IMR-90 (cell line): ENCODE data around the gene HDAC7. TPM values are rescaled to one million over a fixed set of nuclear protein-coding genes. Genes with fewer than 3 reads are reported as not detected.

Experiments
- ATAC-seq: fragments of 200-7000 bp; cut with Tn5 transposase; 2 replicates; pipeline ENCODE4 v1.9.1; 2020; ENCODE audit warnings: low read depth, mild to moderate bottlenecking, moderate library complexity
- BruUV-seq: library from RNA; stranded (reverse); fragments of 400-500 nt; replicated peaks from 2 replicates; lab custom pipeline; 2021; lab: Mats Ljungman, UMichigan
- CTCF ChIA-PET: fragments of 300-600 bp; formaldehyde crosslinking; extraction: SDS; loops from one replicate; lab custom pipeline; 2021; ENCODE audit warnings: antibody characterized with exemption; lab: Yijun Ruan, JAX
- POLR2A ChIA-PET: fragments of 300-600 bp; sonication (Branson Sonifier 250); formaldehyde crosslinking; loops from one replicate; lab custom pipeline; 2022; ENCODE audit warnings: antibody characterized with exemption; ENCODE audit not compliant: unreplicated experiment; lab: Charles Lee
- DNase-seq: peaks from one replicate; pipeline ENCODE4 v3.0.0; 2013
- H2AFZ ChIP-seq: replicated peaks from 2 replicates; pipeline ENCODE3; 2013; ENCODE audit warnings: low read length, mild to moderate bottlenecking; ENCODE audit not compliant: poor library complexity
- H2AK5ac ChIP-seq: 2 replicates; pipeline ENCODE4 v1.6.1; 2013; ENCODE audit warnings: low read depth, low read length, inconsistent platforms
- H2AK9ac ChIP-seq: replicated peaks from 2 replicates; pipeline ENCODE3; 2013; ENCODE audit warnings: mild to moderate bottlenecking, low read depth, low read length, moderate library complexity; ENCODE audit not compliant: poor library complexity
- H2BK120ac ChIP-seq: 2 replicates; pipeline ENCODE4 v1.6.1; 2013; ENCODE audit warnings: low read depth, low read length, inconsistent platforms
- H2BK15ac ChIP-seq: 3 replicates; pipeline ENCODE4 v1.6.1; 2013; ENCODE audit warnings: low read depth, low read length, inconsistent platforms
- H2BK20ac ChIP-seq: 2 replicates; pipeline ENCODE4 v1.6.1; 2013; ENCODE audit warnings: low read depth, mild to moderate bottlenecking, inconsistent platforms, low read length, moderate library complexity
- H2BK5ac ChIP-seq: 2 replicates; pipeline ENCODE4 v1.6.1; 2013; ENCODE audit warnings: mild to moderate bottlenecking, low read depth, low read length, inconsistent platforms; ENCODE audit not compliant: poor library complexity, severe bottlenecking
- H3K14ac ChIP-seq: replicated peaks from 2 replicates; pipeline ENCODE4 v1.6.1; 2013; ENCODE audit warnings: low read depth, low read length, inconsistent platforms
- H3K18ac ChIP-seq: 2 replicates; pipeline ENCODE4 v1.6.1; 2013; ENCODE audit warnings: low read depth, low read length, control low read depth
- H3K23ac ChIP-seq: 2 replicates; pipeline ENCODE4 v1.6.1; 2013; ENCODE audit warnings: low read depth, low read length, inconsistent platforms
- H3K27ac ChIP-seq: 2 replicates; pipeline ENCODE4 v1.5.1; 2013; ENCODE audit warnings: mild to moderate bottlenecking, control low read depth, low read length; ENCODE audit not compliant: insufficient read depth
- H3K27me3 ChIP-seq: 2 replicates; pipeline ENCODE4 v1.6.1; 2013; ENCODE audit warnings: low read length; ENCODE audit not compliant: control insufficient read depth, insufficient read depth
- H3K36me3 ChIP-seq: 2 replicates; pipeline ENCODE4 v1.6.1; 2013; ENCODE audit warnings: low read length, mixed read lengths; ENCODE audit not compliant: control insufficient read depth, insufficient read depth
- H3K4ac ChIP-seq: 2 replicates; pipeline ENCODE4 v1.6.1; 2013; ENCODE audit warnings: low read depth, low read length, inconsistent platforms
- H3K4me1 ChIP-seq: 2 replicates; pipeline ENCODE4 v1.6.1; 2013; ENCODE audit warnings: low read length, mixed read lengths; ENCODE audit not compliant: control insufficient read depth, insufficient read depth
- H3K4me2 ChIP-seq: 2 replicates; pipeline ENCODE4 v1.6.1; 2013; ENCODE audit warnings: low read depth, mild to moderate bottlenecking, control low read depth, low read length, moderate library complexity
- H3K4me3 ChIP-seq: 2 replicates; pipeline ENCODE4 v1.5.1; 2013; ENCODE audit warnings: low read depth, mild to moderate bottlenecking, control low read depth, low read length, moderate library complexity; ENCODE audit not compliant: insufficient read depth
- H3K56ac ChIP-seq: 2 replicates; pipeline ENCODE4 v1.6.1; 2013; ENCODE audit warnings: low read length, inconsistent platforms; ENCODE audit not compliant: insufficient read depth; ENCODE audit errors: extremely low read depth
- H3K79me1 ChIP-seq, 2 experiments: 2 replicates each; pipeline ENCODE4 v1.6.1; 2013; ENCODE audit warnings: low read length in 2 of 2, inconsistent platforms in 1 of 2, low read depth in 1 of 2
- H3K9ac ChIP-seq: 2 replicates; pipeline ENCODE4 v1.6.1; 2013; ENCODE audit warnings: low read depth, low read length, control low read depth
- H3K9me1 ChIP-seq: 2 replicates; pipeline ENCODE4 v1.6.1; 2013; ENCODE audit warnings: low read length, inconsistent platforms; ENCODE audit not compliant: insufficient read depth
- H3K9me3 ChIP-seq: 2 replicates; pipeline ENCODE4 v1.6.1; 2013; ENCODE audit warnings: low read length; ENCODE audit not compliant: control insufficient read depth, insufficient read depth
- H4K20me1 ChIP-seq: 2 replicates; pipeline ENCODE4 v1.6.1; 2013; ENCODE audit warnings: low read length, inconsistent platforms; ENCODE audit not compliant: insufficient read depth
- H4K5ac ChIP-seq: 2 replicates; pipeline ENCODE4 v1.6.1; 2013; ENCODE audit warnings: mild to moderate bottlenecking, low read depth, low read length, control low read depth
- H4K8ac ChIP-seq, 2 experiments: 2 replicates each; pipeline ENCODE4 v1.6.1; 2013; ENCODE audit warnings: low read depth in 2 of 2, low read length in 2 of 2, control low read depth in 1 of 2, inconsistent platforms in 1 of 2
- H4K91ac ChIP-seq: 2 replicates; pipeline ENCODE4 v1.6.1; 2013; ENCODE audit warnings: low read depth, low read length, inconsistent platforms; ENCODE audit not compliant: insufficient read depth
- MXI1 ChIP-seq: IDR thresholded peaks from 2 replicates; pipeline ENCODE4 v1.6.1; 2012; ENCODE audit warnings: low read depth, mild to moderate bottlenecking, low read length, moderate library complexity, borderline replicate concordance
- NFE2L2 ChIP-seq: fragments of 150-350 bp; IDR thresholded peaks from 2 replicates; pipeline ENCODE4 v1.6.1; 2016; ENCODE audit warnings: low read depth, mild to moderate bottlenecking, low read length
- WGBS, 2 experiments: methylation state at CpG; one replicate each; pipeline versions ENCODE4 v1.1.5 to v1.1.7; 2013; ENCODE audit warnings: missing lambda C conversion rate in 2 of 2; ENCODE audit not compliant: insufficient read length in 1 of 2; ENCODE audit errors: extremely low coverage in 2 of 2; 5-methylcytosine and 5-hydroxymethylcytosine counted together
- dilution Hi-C: fragments of 300-500 bp; cut with HindIII; formaldehyde crosslinking; loops from one replicate; pipeline ENCODE4 v1.14.3; 2018; ENCODE audit warnings: low sequenced_read_pairs; ENCODE audit not compliant: unreplicated experiment
- in situ Hi-C: fragments of 300-500 bp; cut with MboI; formaldehyde crosslinking; loops from 3 replicates; pipeline ENCODE4 v1.14.3; 2019; ENCODE audit warnings: low sequenced_read_pairs, inconsistent platforms, mixed read lengths
- intact Hi-C: fragments of 100-400 bp; cut with micrococcal nuclease; formaldehyde crosslinking; loops from 2 replicates; pipeline ENCODE4 v1.10.0; 2022
- polyA plus RNA-seq, 3 experiments: library from polyadenylated mRNA; depleted of rRNA; stranded (reverse); fragments of >200 nt; gene quantifications; 2 replicates each; pipeline ENCODE4 v1.2.3, GENCODE V29; 2012; ENCODE audit warnings: low replicate concordance in 1 of 3
- total RNA-seq: library from RNA; depleted of rRNA; stranded (reverse); fragments of >200 nt; gene quantifications from 2 replicates; pipeline ENCODE4 v1.2.3, GENCODE V29; 2012

HDAC7 gene
- total and polyA plus RNA-seq, 2 of the 4 experiments (the other 2 are of a cell fraction): 10.4 to 64.7 TPM

- no peak overlapping the region for H3K56ac ChIP-seq
- peaks cover 26 to 74% of the 10 kb centered on the region in 2 experiments for H3K79me1 ChIP-seq
- H3K18ac ChIP-seq: no peak overlapping the region
- in situ Hi-C loops: no loop called here
- no peak overlapping the region for H2AK5ac ChIP-seq
- no peaks in the 10 kb centered on the region for H3K9me3 ChIP-seq
- H2BK20ac ChIP-seq: no peak overlapping the region
- H3K27ac ChIP-seq: no peak overlapping the region
- no peak overlapping the region for H3K23ac ChIP-seq
- POLR2A ChIA-PET: no interaction called here
- no peak overlapping the region for H4K5ac ChIP-seq
- H2BK120ac ChIP-seq: no peak overlapping the region
- no peak overlapping the region for H3K9ac ChIP-seq
- dilution Hi-C loops: no loop called here
- H3K9me1 ChIP-seq: peaks cover 17% of the 10 kb centered on the region
- CTCF ChIA-PET: no interaction called here
- TF ChIP-seq MXI1 (no peak), NFE2L2 (no peak)
- H2AK9ac ChIP-seq: no peak overlapping the region
- no peaks in the 10 kb centered on the region for H3K27me3 ChIP-seq
- no peak overlapping the region for H3K14ac ChIP-seq
- peaks cover 80% of the 10 kb centered on the region for H4K20me1 ChIP-seq
- H3K4ac ChIP-seq: no peak overlapping the region
- intact Hi-C loops: no loop called here
- peaks cover 45% of the 10 kb centered on the region for H3K36me3 ChIP-seq
- no peak overlapping the region for H3K4me2 ChIP-seq
- no peak overlapping the region for H2BK15ac ChIP-seq
- 95% methylated on average over 2 of the region's 7 CpGs; no CpG with 5 or more reads in 1 of the 2 experiments for WGBS, 2 experiments
- BruUV-seq: no TSS peak
- H3K4me3 ChIP-seq: no peak overlapping the region
- H2BK5ac ChIP-seq: no peak overlapping the region
- H2AFZ ChIP-seq: no peak overlapping the region
- DNase-seq (no peak), ATAC-seq (no peak)
- no peak overlapping the region for H4K91ac ChIP-seq
- H3K4me1 ChIP-seq: peaks cover 31% of the 10 kb centered on the region
- no peak overlapping the region for H4K8ac ChIP-seq
These were observed 19.1 kb downstream of the HDAC7 start for GRCh38 chr12:47800582-47800981.
